IMR-90 (cell line): Measurements from ENCODE around the gene CFAP299. TPM values are rescaled to one million over a fixed set of nuclear protein-coding genes. Genes with fewer than 3 reads are reported as not detected.

ENCODE experiments used
- ATAC-seq: fragments of 200-7000 bp; cut with Tn5 transposase; 2 replicates; pipeline ENCODE4 v1.9.1; 2020; ENCODE audit warnings: low read depth, mild to moderate bottlenecking, moderate library complexity
- BruUV-seq: library from RNA; stranded (reverse); fragments of 400-500 nt; replicated peaks from 2 replicates; lab custom pipeline; 2021; lab: Mats Ljungman, UMichigan
- CTCF ChIA-PET: fragments of 300-600 bp; formaldehyde crosslinking; extraction: SDS; loops from one replicate; lab custom pipeline; 2021; ENCODE audit warnings: antibody characterized with exemption; lab: Yijun Ruan, JAX
- POLR2A ChIA-PET: fragments of 300-600 bp; sonication (Branson Sonifier 250); formaldehyde crosslinking; loops from one replicate; lab custom pipeline; 2022; ENCODE audit warnings: antibody characterized with exemption; ENCODE audit not compliant: unreplicated experiment; lab: Charles Lee
- DNase-seq: peaks from one replicate; pipeline ENCODE4 v3.0.0; 2013
- H2AFZ ChIP-seq: replicated peaks from 2 replicates; pipeline ENCODE3; 2013; ENCODE audit warnings: low read length, mild to moderate bottlenecking; ENCODE audit not compliant: poor library complexity
- H2AK5ac ChIP-seq: 2 replicates; pipeline ENCODE4 v1.6.1; 2013; ENCODE audit warnings: low read depth, low read length, inconsistent platforms
- H2AK9ac ChIP-seq: replicated peaks from 2 replicates; pipeline ENCODE3; 2013; ENCODE audit warnings: mild to moderate bottlenecking, low read depth, low read length, moderate library complexity; ENCODE audit not compliant: poor library complexity
- H2BK120ac ChIP-seq: 2 replicates; pipeline ENCODE4 v1.6.1; 2013; ENCODE audit warnings: low read depth, low read length, inconsistent platforms
- H2BK15ac ChIP-seq: 3 replicates; pipeline ENCODE4 v1.6.1; 2013; ENCODE audit warnings: low read depth, low read length, inconsistent platforms
- H2BK20ac ChIP-seq: 2 replicates; pipeline ENCODE4 v1.6.1; 2013; ENCODE audit warnings: low read depth, mild to moderate bottlenecking, inconsistent platforms, low read length, moderate library complexity
- H2BK5ac ChIP-seq: 2 replicates; pipeline ENCODE4 v1.6.1; 2013; ENCODE audit warnings: mild to moderate bottlenecking, low read depth, low read length, inconsistent platforms; ENCODE audit not compliant: poor library complexity, severe bottlenecking
- H3K14ac ChIP-seq: replicated peaks from 2 replicates; pipeline ENCODE4 v1.6.1; 2013; ENCODE audit warnings: low read depth, low read length, inconsistent platforms
- H3K18ac ChIP-seq: 2 replicates; pipeline ENCODE4 v1.6.1; 2013; ENCODE audit warnings: low read depth, low read length, control low read depth
- H3K23ac ChIP-seq: 2 replicates; pipeline ENCODE4 v1.6.1; 2013; ENCODE audit warnings: low read depth, low read length, inconsistent platforms
- H3K27ac ChIP-seq: 2 replicates; pipeline ENCODE4 v1.5.1; 2013; ENCODE audit warnings: mild to moderate bottlenecking, control low read depth, low read length; ENCODE audit not compliant: insufficient read depth
- H3K27me3 ChIP-seq: 2 replicates; pipeline ENCODE4 v1.6.1; 2013; ENCODE audit warnings: low read length; ENCODE audit not compliant: control insufficient read depth, insufficient read depth
- H3K36me3 ChIP-seq: 2 replicates; pipeline ENCODE4 v1.6.1; 2013; ENCODE audit warnings: low read length, mixed read lengths; ENCODE audit not compliant: control insufficient read depth, insufficient read depth
- H3K4ac ChIP-seq: 2 replicates; pipeline ENCODE4 v1.6.1; 2013; ENCODE audit warnings: low read depth, low read length, inconsistent platforms
- H3K4me1 ChIP-seq: 2 replicates; pipeline ENCODE4 v1.6.1; 2013; ENCODE audit warnings: low read length, mixed read lengths; ENCODE audit not compliant: control insufficient read depth, insufficient read depth
- H3K4me2 ChIP-seq: 2 replicates; pipeline ENCODE4 v1.6.1; 2013; ENCODE audit warnings: low read depth, mild to moderate bottlenecking, control low read depth, low read length, moderate library complexity
- H3K4me3 ChIP-seq: 2 replicates; pipeline ENCODE4 v1.5.1; 2013; ENCODE audit warnings: low read depth, mild to moderate bottlenecking, control low read depth, low read length, moderate library complexity; ENCODE audit not compliant: insufficient read depth
- H3K56ac ChIP-seq: 2 replicates; pipeline ENCODE4 v1.6.1; 2013; ENCODE audit warnings: low read length, inconsistent platforms; ENCODE audit not compliant: insufficient read depth; ENCODE audit errors: extremely low read depth
- H3K79me1 ChIP-seq, 2 experiments: 2 replicates each; pipeline ENCODE4 v1.6.1; 2013; ENCODE audit warnings: low read length in 2 of 2, inconsistent platforms in 1 of 2, low read depth in 1 of 2
- H3K9ac ChIP-seq: 2 replicates; pipeline ENCODE4 v1.6.1; 2013; ENCODE audit warnings: low read depth, low read length, control low read depth
- H3K9me1 ChIP-seq: 2 replicates; pipeline ENCODE4 v1.6.1; 2013; ENCODE audit warnings: low read length, inconsistent platforms; ENCODE audit not compliant: insufficient read depth
- H3K9me3 ChIP-seq: 2 replicates; pipeline ENCODE4 v1.6.1; 2013; ENCODE audit warnings: low read length; ENCODE audit not compliant: control insufficient read depth, insufficient read depth
- H4K20me1 ChIP-seq: 2 replicates; pipeline ENCODE4 v1.6.1; 2013; ENCODE audit warnings: low read length, inconsistent platforms; ENCODE audit not compliant: insufficient read depth
- H4K5ac ChIP-seq: 2 replicates; pipeline ENCODE4 v1.6.1; 2013; ENCODE audit warnings: mild to moderate bottlenecking, low read depth, low read length, control low read depth
- H4K8ac ChIP-seq, 2 experiments: 2 replicates each; pipeline ENCODE4 v1.6.1; 2013; ENCODE audit warnings: low read depth in 2 of 2, low read length in 2 of 2, control low read depth in 1 of 2, inconsistent platforms in 1 of 2
- H4K91ac ChIP-seq: 2 replicates; pipeline ENCODE4 v1.6.1; 2013; ENCODE audit warnings: low read depth, low read length, inconsistent platforms; ENCODE audit not compliant: insufficient read depth
- BHLHE40 ChIP-seq: fragments of 150-350 bp; IDR thresholded peaks from 2 replicates; pipeline ENCODE4 v1.6.1; 2016; ENCODE audit warnings: mild to moderate bottlenecking, low read depth, low read length
- CEBPB ChIP-seq: IDR thresholded peaks from 2 replicates; pipeline ENCODE4 v1.6.1; 2012; ENCODE audit warnings: low read depth, low read length, improper control_type of control experiment
- CHD1 ChIP-seq: IDR thresholded peaks from 2 replicates; pipeline ENCODE4 v1.6.1; 2012; ENCODE audit warnings: low read depth, low read length, improper control_type of control experiment
- ELK1 ChIP-seq: fragments of 150-350 bp; IDR thresholded peaks from 2 replicates; pipeline ENCODE4 v1.6.1; 2016; ENCODE audit warnings: low read depth, mild to moderate bottlenecking, low read length, moderate library complexity, borderline replicate concordance
- FOS ChIP-seq: fragments of 150-350 bp; IDR thresholded peaks from 2 replicates; pipeline ENCODE4 v1.6.1; 2016; ENCODE audit warnings: low read depth, low read length
- MAFK ChIP-seq: IDR thresholded peaks from 2 replicates; pipeline ENCODE4 v1.6.1; 2012; ENCODE audit warnings: low read depth, low read length, improper control_type of control experiment
- MAZ ChIP-seq: IDR thresholded peaks from 2 replicates; pipeline ENCODE4 v1.6.1; 2012; ENCODE audit warnings: low read depth, mild to moderate bottlenecking, low read length, improper control_type of control experiment, moderate library complexity, borderline replicate concordance
- MXI1 ChIP-seq: IDR thresholded peaks from 2 replicates; pipeline ENCODE4 v1.6.1; 2012; ENCODE audit warnings: low read depth, mild to moderate bottlenecking, low read length, moderate library complexity, borderline replicate concordance
- NFE2L2 ChIP-seq: fragments of 150-350 bp; IDR thresholded peaks from 2 replicates; pipeline ENCODE4 v1.6.1; 2016; ENCODE audit warnings: low read depth, mild to moderate bottlenecking, low read length
- POLR2A ChIP-seq: IDR thresholded peaks from 2 replicates; pipeline ENCODE4 v1.6.1; 2012; ENCODE audit warnings: mild to moderate bottlenecking, low read depth, low read length
- RAD21 ChIP-seq: IDR thresholded peaks from 2 replicates; pipeline ENCODE4 v1.6.1; 2012; ENCODE audit warnings: low read length, improper control_type of control experiment
- RCOR1 ChIP-seq: IDR thresholded peaks from 2 replicates; pipeline ENCODE4 v1.6.1; 2012; ENCODE audit warnings: mild to moderate bottlenecking, low read length, improper control_type of control experiment; ENCODE audit not compliant: insufficient replicate concordance
- RFX5 ChIP-seq: IDR thresholded peaks from 2 replicates; pipeline ENCODE4 v1.8.0; 2012; ENCODE audit warnings: low read depth, mild to moderate bottlenecking, low read length, moderate library complexity
- SMC3 ChIP-seq: fragments of 150-350 bp; IDR thresholded peaks from 2 replicates; pipeline ENCODE4 v1.6.1; 2016; ENCODE audit warnings: low read depth, mild to moderate bottlenecking, antibody characterized with exemption, low read length, moderate library complexity
- USF2 ChIP-seq: fragments of 150-350 bp; IDR thresholded peaks from 2 replicates; pipeline ENCODE4 v1.6.1; 2017; ENCODE audit warnings: mild to moderate bottlenecking, antibody characterized with exemption, low read length, low read depth
- WGBS, 2 experiments: methylation state at CpG; one replicate each; pipeline versions ENCODE4 v1.1.5 to v1.1.7; 2013; ENCODE audit warnings: missing lambda C conversion rate in 2 of 2; ENCODE audit not compliant: insufficient read length in 1 of 2; ENCODE audit errors: extremely low coverage in 2 of 2; 5-methylcytosine and 5-hydroxymethylcytosine counted together
- dilution Hi-C: fragments of 300-500 bp; cut with HindIII; formaldehyde crosslinking; loops from one replicate; pipeline ENCODE4 v1.14.3; 2018; ENCODE audit warnings: low sequenced_read_pairs; ENCODE audit not compliant: unreplicated experiment
- in situ Hi-C: fragments of 300-500 bp; cut with MboI; formaldehyde crosslinking; loops from 3 replicates; pipeline ENCODE4 v1.14.3; 2019; ENCODE audit warnings: low sequenced_read_pairs, inconsistent platforms, mixed read lengths
- intact Hi-C: fragments of 100-400 bp; cut with micrococcal nuclease; formaldehyde crosslinking; loops from 2 replicates; pipeline ENCODE4 v1.10.0; 2022
- polyA plus RNA-seq, 3 experiments: library from polyadenylated mRNA; depleted of rRNA; stranded (reverse); fragments of >200 nt; gene quantifications; 2 replicates each; pipeline ENCODE4 v1.2.3, GENCODE V29; 2012; ENCODE audit warnings: low replicate concordance in 1 of 3
- total RNA-seq: library from RNA; depleted of rRNA; stranded (reverse); fragments of >200 nt; gene quantifications from 2 replicates; pipeline ENCODE4 v1.2.3, GENCODE V29; 2012
- TF ChIP-seq, protein P1 (sequence below): conservative IDR thresholded peaks from 2 replicates; pipeline ENCODE4 v1.5.1; 2012; ENCODE audit warnings: mild to moderate bottlenecking, low read depth, low read length, improper control_type of control experiment

CFAP299 gene
- total and polyA plus RNA-seq, 2 of the 4 experiments (the other 2 are of a cell fraction) = 1.0 to 1.1 TPM

DNA sequence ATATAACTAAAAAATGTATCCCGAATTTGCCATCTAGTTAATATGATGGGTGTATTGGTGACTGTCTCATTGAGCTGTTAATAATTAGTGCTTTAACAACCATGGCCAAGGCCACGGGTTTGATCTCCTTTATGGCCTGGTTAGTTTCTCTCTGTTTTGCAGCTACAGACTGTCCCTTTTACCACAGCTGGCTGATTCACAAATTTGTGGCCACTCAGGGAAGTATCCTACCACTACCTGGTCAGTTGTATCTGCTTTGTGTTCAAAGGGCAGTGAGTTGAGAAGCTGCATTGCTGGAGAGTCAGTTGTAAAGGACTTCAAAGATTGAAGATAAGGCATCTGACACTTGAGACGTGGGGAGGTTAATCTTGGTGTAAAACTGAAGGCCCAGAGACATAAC lies 475.9 kb downstream of the CFAP299 start:
- Histone ChIP-seq H2AK5ac (no peak overlapping the region), H3K4me3 (no peak overlapping the region), H2BK5ac (no peak overlapping the region), H3K4me2 (no peak overlapping the region), H2AFZ (no peak overlapping the region), H3K9me1 (no peaks in the 10 kb centered on the region), H3K23ac (no peak overlapping the region), H2BK120ac (no peak overlapping the region), H3K79me1 (no peaks in the 10 kb centered on the region), H3K9me3 (no peaks in the 10 kb centered on the region), H2BK20ac (no peak overlapping the region), H3K27ac (no peak overlapping the region), H3K36me3 (no peaks in the 10 kb centered on the region), H2BK15ac (no peak overlapping the region), H3K9ac (no peak overlapping the region), H3K27me3 (no peaks in the 10 kb centered on the region), H4K91ac (no peak overlapping the region), H3K18ac (no peak overlapping the region), H4K8ac (no peak overlapping the region), H3K4me1 (no peaks in the 10 kb centered on the region), H4K5ac (no peak overlapping the region), H3K56ac (no peak overlapping the region), H2AK9ac (no peak overlapping the region), H4K20me1 (no peaks in the 10 kb centered on the region), H3K14ac (no peak overlapping the region), H3K4ac (no peak overlapping the region)
- dilution Hi-C loops (no loop called here), in situ Hi-C loops (no loop called here), intact Hi-C loops (no loop called here)
- DNase-seq (no peak), ATAC-seq (no peak)
- no peak for TF ChIP-seq RCOR1
- no peak for TF ChIP-seq MAFK
- TF ChIP-seq CHD1 = no peak
- no peak for TF ChIP-seq BHLHE40
- no peak for TF ChIP-seq RFX5
- TF ChIP-seq MXI1 = no peak
- no peak for TF ChIP-seq SMC3
- TF ChIP-seq CEBPB = no peak
- no peak for TF ChIP-seq POLR2A
- no peak for TF ChIP-seq ELK1
- no peak for TF ChIP-seq MAZ
- no peak for TF ChIP-seq USF2
- no peak for TF ChIP-seq NFE2L2
- no peak for TF ChIP-seq FOS
- TF ChIP-seq RAD21 = no peak
- TF ChIP-seq, protein P1, sequence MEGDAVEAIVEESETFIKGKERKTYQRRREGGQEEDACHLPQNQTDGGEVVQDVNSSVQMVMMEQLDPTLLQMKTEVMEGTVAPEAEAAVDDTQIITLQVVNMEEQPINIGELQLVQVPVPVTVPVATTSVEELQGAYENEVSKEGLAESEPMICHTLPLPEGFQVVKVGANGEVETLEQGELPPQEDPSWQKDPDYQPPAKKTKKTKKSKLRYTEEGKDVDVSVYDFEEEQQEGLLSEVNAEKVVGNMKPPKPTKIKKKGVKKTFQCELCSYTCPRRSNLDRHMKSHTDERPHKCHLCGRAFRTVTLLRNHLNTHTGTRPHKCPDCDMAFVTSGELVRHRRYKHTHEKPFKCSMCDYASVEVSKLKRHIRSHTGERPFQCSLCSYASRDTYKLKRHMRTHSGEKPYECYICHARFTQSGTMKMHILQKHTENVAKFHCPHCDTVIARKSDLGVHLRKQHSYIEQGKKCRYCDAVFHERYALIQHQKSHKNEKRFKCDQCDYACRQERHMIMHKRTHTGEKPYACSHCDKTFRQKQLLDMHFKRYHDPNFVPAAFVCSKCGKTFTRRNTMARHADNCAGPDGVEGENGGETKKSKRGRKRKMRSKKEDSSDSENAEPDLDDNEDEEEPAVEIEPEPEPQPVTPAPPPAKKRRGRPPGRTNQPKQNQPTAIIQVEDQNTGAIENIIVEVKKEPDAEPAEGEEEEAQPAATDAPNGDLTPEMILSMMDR = no peak
- 20% methylated on average over 1 of the region's 3 CpGs; no CpG with 5 or more reads in 1 of the 2 experiments for WGBS, 2 experiments
- ChIA-PET CTCF (no interaction called here), POLR2A (no interaction called here)
- BruUV-seq = no TSS peak
